AG09319 (cell line): ENCODE results near the gene DYRK1A.
A peak's percentile ranks its signal among the peaks of the same experiment; 100 is the strongest.

Experiments
- DNase-seq: peaks from one replicate; pipeline ENCODE4 v3.0.0-alpha.2; 2010; ENCODE audit warnings: low read depth; ENCODE audit errors: extremely low read depth
- CTCF ChIP-seq: IDR thresholded peaks from 2 replicates; pipeline ENCODE4 v1.5.1; 2011; ENCODE audit warnings: low read depth, mild to moderate bottlenecking, inconsistent platforms, low read length, moderate library complexity

DYRK1A gene

GRCh38 chr21:37450445-37450941, 83.9 kb downstream of the DYRK1A start:
- no peak for TF ChIP-seq CTCF
- DNase-seq: no peak

- no peak for TF ChIP-seq CTCF
- DNase-seq: no peak
Measured at GRCh38 chr21:37451446-37451845, 84.9 kb downstream of the DYRK1A start.

GRCh38 chr21:37452227-37452626, 85.7 kb downstream of the DYRK1A start:
- peak; percentile 73 for DNase-seq
- no peak for TF ChIP-seq CTCF

GRCh38 chr21:37453350-37453749, 86.8 kb downstream of the DYRK1A start:
- TF ChIP-seq CTCF: no peak
- DNase-seq: no peak

- TF ChIP-seq CTCF: no peak
Measured at GRCh38 chr21:37454869-37455503, 88.4 kb downstream of the DYRK1A start.

GRCh38 chr21:37455504-37455911, 88.9 kb downstream of the DYRK1A start:
- no peak for DNase-seq
- no peak for TF ChIP-seq CTCF

More at GRCh38 chr21:37454869-37455503, 88.4 kb downstream of the DYRK1A start:
- no peak for DNase-seq

GRCh38 chr21:37458669-37459276, 92.2 kb downstream of the DYRK1A start:
- no peak for TF ChIP-seq CTCF
- no peak for DNase-seq
